ENCODE data around the gene CTRB1. TPM values are rescaled to one million over a fixed set of nuclear protein-coding genes. Genes with fewer than 3 reads are reported as not detected.

Gene CTRB1
- total and polyA plus RNA-seq, 2 of the 13 experiments (the other 11 are each of a cell fraction or from before 2014, with no cell fraction given) = not detected

- peak; percentile 83 for TF ChIP-seq ELF3 (CRISPR knock-in tag; IDR thresholded peaks at IDR 0.05)
- TF ChIP-seq MNT (IDR thresholded peaks at IDR 0.05) = peak; percentile 79
- no peak for TF ChIP-seq GABPA (IDR thresholded peaks at IDR 0.05; ENCODE audit: low read depth, low read length)
- peak; percentile 91 for TF ChIP-seq GABPA (CRISPR knock-in tag; IDR thresholded peaks at IDR 0.05; ENCODE audit: low read depth)
- TF ChIP-seq ZNF33A (CRISPR knock-in tag; IDR thresholded peaks at IDR 0.05; ENCODE audit: borderline replicate concordance) = peak; percentile 86; the same call in 1 of the 2 replicates
- peak; percentile 89 for TF ChIP-seq ZNF609 (CRISPR knock-in tag; IDR thresholded peaks at IDR 0.05; ENCODE audit: borderline replicate concordance)
- TF ChIP-seq STAT5B (CRISPR knock-in tag; IDR thresholded peaks at IDR 0.05) = no peak
Measured at GRCh38 chr16:75244844-75245758, 26.3 kb downstream of the CTRB1 start (continued).
